Ishikawa (cell line): Measurements from ENCODE around the gene CIB1.
A peak's percentile ranks its signal among the peaks of the same experiment; 100 is the strongest.

Source experiments
- CEBPB ChIP-seq: IDR thresholded peaks from 2 replicates; pipeline ENCODE4 v1.6.1; 2012
- CREB1 ChIP-seq: IDR thresholded peaks from 2 replicates; pipeline ENCODE4 v1.6.1; 2012; ENCODE audit warnings: low read depth
- EGR1 ChIP-seq: IDR thresholded peaks from 2 replicates; pipeline ENCODE4 v1.6.1; 2012
- EP300 ChIP-seq: IDR thresholded peaks from 2 replicates; pipeline ENCODE4 v1.6.1; 2012; ENCODE audit warnings: borderline replicate concordance
- FOXM1 ChIP-seq: IDR thresholded peaks from 2 replicates; pipeline ENCODE4 v1.6.1; 2012; ENCODE audit warnings: low read depth, borderline replicate concordance
- NFIC ChIP-seq: IDR thresholded peaks from 2 replicates; pipeline ENCODE4 v1.6.1; 2012
- RAD21 ChIP-seq: IDR thresholded peaks from 2 replicates; pipeline ENCODE4 v1.6.1; 2012; ENCODE audit warnings: low read depth
- TAF1 ChIP-seq: IDR thresholded peaks from 2 replicates; pipeline ENCODE4 v1.6.1; 2012; ENCODE audit warnings: low read depth, mild to moderate bottlenecking
- TCF12 ChIP-seq: IDR thresholded peaks from 2 replicates; pipeline ENCODE4 v1.6.1; 2012; ENCODE audit warnings: low read depth
- TEAD4 ChIP-seq: IDR thresholded peaks from 2 replicates; pipeline ENCODE4 v1.6.1; 2012
- USF1 ChIP-seq: IDR thresholded peaks from 2 replicates; pipeline ENCODE4 v1.6.1; 2012
- YY1 ChIP-seq: IDR thresholded peaks from 2 replicates; pipeline ENCODE4 v1.6.1; 2012; ENCODE audit warnings: low read depth
- ZBTB7A ChIP-seq: IDR thresholded peaks from 2 replicates; pipeline ENCODE4 v1.6.1; 2012; ENCODE audit warnings: low read depth
- TF ChIP-seq, protein P1 (sequence below): IDR thresholded peaks from 2 replicates; pipeline ENCODE4 v1.6.1; 2012
- TF ChIP-seq, protein P2 (sequence below): IDR thresholded peaks from 2 replicates; pipeline ENCODE4 v1.6.1; 2012; ENCODE audit warnings: low read depth, mild to moderate bottlenecking

CIB1 gene

GRCh38 chr15:90230071-90230494, 3.7 kb downstream of the CIB1 start:
- TF ChIP-seq NFIC = no peak
- TF ChIP-seq TCF12 = no peak
- TF ChIP-seq YY1 = no peak
- TF ChIP-seq FOXM1 = no peak
- no peak for TF ChIP-seq CREB1
- TF ChIP-seq, protein P1, sequence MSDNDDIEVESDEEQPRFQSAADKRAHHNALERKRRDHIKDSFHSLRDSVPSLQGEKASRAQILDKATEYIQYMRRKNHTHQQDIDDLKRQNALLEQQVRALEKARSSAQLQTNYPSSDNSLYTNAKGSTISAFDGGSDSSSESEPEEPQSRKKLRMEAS = no peak
- no peak for TF ChIP-seq EGR1
- no peak for TF ChIP-seq EP300
- TF ChIP-seq CEBPB = no peak
- TF ChIP-seq, protein P2, sequence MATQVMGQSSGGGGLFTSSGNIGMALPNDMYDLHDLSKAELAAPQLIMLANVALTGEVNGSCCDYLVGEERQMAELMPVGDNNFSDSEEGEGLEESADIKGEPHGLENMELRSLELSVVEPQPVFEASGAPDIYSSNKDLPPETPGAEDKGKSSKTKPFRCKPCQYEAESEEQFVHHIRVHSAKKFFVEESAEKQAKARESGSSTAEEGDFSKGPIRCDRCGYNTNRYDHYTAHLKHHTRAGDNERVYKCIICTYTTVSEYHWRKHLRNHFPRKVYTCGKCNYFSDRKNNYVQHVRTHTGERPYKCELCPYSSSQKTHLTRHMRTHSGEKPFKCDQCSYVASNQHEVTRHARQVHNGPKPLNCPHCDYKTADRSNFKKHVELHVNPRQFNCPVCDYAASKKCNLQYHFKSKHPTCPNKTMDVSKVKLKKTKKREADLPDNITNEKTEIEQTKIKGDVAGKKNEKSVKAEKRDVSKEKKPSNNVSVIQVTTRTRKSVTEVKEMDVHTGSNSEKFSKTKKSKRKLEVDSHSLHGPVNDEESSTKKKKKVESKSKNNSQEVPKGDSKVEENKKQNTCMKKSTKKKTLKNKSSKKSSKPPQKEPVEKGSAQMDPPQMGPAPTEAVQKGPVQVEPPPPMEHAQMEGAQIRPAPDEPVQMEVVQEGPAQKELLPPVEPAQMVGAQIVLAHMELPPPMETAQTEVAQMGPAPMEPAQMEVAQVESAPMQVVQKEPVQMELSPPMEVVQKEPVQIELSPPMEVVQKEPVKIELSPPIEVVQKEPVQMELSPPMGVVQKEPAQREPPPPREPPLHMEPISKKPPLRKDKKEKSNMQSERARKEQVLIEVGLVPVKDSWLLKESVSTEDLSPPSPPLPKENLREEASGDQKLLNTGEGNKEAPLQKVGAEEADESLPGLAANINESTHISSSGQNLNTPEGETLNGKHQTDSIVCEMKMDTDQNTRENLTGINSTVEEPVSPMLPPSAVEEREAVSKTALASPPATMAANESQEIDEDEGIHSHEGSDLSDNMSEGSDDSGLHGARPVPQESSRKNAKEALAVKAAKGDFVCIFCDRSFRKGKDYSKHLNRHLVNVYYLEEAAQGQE = no peak
- TF ChIP-seq ZBTB7A = no peak
- no peak for TF ChIP-seq TEAD4
- TF ChIP-seq USF1 = no peak
- no peak for TF ChIP-seq TAF1
- TF ChIP-seq RAD21 = no peak

- no peak for TF ChIP-seq TCF12
- no peak for TF ChIP-seq CEBPB
- TF ChIP-seq TEAD4 = no peak
- TF ChIP-seq, protein P1 = 0 out of 2 replicates have a peak, but pooled peaks have one; percentile 17
Observed at GRCh38 chr15:90228960-90229359, 4.8 kb downstream of the CIB1 start.

- TF ChIP-seq USF1 = no peak
- TF ChIP-seq, protein P1 = no peak
- TF ChIP-seq TAF1 = no peak
- TF ChIP-seq CREB1 = no peak
- TF ChIP-seq EP300 = no peak
Observed at GRCh38 chr15:90227816-90228772, 5.6 kb downstream of the CIB1 start.

GRCh38 chr15:90227336-90227735, 6.4 kb downstream of the CIB1 start:
- TF ChIP-seq NFIC (no peak), YY1 (no peak), CREB1 (no peak), CEBPB (no peak)
- TF ChIP-seq, protein P2 = no peak
- TF ChIP-seq, protein P1 = no peak

GRCh38 chr15:90225504-90226234, 8.1 kb downstream of the CIB1 start:
- no peak for TF ChIP-seq YY1
- TF ChIP-seq TAF1 = no peak
- TF ChIP-seq RAD21 = no peak
- no peak for TF ChIP-seq EGR1
- TF ChIP-seq ZBTB7A = no peak
- no peak for TF ChIP-seq TEAD4
- TF ChIP-seq, protein P2 = no peak
